Raji (cell line): ENCODE measurements around the gene REG3G.

ENCODE experiments used
- POLR2A ChIP-seq: IDR thresholded peaks from 2 replicates; pipeline ENCODE4 v1.6.1; 2011; ENCODE audit warnings: low read depth, low read length, control low read depth; ENCODE audit not compliant: insufficient read depth

Gene REG3G

DNA sequence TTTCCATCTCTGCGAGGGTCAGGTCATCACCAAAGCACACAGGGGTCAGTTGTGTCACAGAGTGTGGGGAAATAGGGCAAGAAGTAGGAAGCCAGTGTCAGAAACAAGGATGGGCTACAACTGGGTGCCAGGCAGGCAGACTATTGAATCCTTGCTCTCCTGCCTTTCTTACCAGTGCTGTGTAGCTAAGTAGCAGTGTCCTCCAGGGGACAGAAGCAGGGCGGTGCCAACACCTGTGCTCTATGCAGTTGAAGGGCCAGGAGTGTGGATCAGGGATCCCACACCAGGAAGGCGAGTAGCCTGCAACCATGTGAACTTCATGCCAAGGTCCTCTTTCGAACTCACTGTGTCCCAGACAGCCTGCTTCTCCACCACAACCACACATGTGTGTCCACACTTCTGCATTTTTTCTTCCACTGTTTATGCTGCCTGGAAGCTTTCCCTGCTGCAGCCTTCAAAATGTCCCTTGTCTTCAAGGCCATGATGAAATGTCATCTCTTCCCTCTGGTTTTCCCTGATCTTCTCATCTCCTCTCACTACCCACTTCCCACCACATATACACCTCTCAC is 25.4 kb upstream of the REG3G start:
- TF ChIP-seq POLR2A = no peak

DNA sequence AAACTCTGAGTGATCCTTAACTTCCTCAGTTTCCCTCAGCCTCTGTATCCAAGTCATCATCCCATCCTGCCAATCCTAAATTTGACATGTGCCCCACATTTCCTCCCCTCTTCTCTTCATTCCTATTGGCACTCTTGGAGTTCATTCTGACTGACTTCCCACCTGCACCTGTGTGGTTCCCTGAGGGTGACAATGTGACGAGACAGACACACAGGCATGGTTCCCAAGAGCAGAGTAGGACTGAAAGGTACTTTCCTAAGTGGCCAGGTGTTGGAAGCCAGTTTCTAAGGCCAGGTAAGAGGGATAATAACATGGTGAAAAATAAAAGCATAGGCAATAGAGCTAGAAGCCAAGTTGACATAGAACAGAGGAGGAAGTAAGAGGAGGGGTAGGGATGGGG is 24.2 kb upstream of the REG3G start:
- TF ChIP-seq POLR2A = no peak

DNA sequence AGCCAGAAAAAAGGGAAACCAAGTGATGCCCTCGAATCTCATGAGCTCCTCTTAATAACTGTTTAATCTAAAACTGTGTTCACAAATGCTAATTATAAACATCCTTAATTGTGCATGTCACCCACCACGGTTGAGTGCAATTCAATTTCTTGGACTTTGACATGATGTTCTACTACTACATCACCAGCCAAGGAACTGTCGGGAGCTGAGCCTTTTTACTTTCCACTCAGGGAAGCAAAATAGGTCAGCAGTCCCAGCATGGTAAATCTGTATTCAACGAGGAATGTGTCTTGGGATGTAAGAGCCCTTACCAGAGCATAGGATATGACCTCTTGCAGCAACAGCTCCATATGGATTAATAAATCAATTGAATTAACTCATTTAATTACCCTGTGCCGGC is 20.8 kb upstream of the REG3G start:
- TF ChIP-seq POLR2A = no peak

DNA sequence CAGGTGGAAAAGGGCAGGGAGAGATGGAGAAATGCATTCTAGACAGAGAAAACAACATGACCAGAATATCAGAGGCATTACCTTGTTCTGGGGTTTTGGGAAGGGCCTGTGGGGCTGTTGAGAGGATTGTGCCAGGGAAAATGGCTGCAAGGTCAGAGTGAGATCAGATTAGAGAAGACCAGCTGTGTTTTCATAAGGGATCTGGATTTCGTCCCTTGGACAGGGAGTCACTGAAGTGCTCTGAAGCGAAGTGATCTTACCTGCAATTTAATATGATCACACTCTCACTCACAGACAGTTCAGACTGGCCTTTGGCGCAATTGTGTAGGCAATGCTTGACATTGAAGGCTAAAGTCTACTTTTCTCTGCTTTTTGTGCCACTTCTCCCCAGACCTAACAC is 20.3 kb upstream of the REG3G start:
- TF ChIP-seq POLR2A = no peak

DNA sequence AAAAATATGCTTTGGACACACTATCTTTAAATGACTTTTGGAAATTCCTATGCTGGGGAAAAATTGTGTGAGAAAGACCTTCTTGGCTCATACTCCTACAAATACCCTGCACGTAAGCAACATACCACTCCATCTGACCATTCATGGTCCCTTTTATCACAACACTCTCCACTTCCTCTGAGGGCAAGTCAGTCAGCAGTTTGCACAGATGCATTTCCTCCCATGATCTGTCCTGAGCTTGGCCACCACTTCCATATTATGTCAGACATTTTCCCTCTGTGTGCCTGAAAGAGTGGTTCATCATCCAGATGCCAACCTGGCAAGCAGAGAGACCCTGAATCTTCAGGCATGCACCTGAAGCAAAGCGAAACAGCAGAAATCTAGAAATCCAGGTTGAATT is 16.1 kb upstream of the REG3G start:
- no peak for TF ChIP-seq POLR2A

DNA sequence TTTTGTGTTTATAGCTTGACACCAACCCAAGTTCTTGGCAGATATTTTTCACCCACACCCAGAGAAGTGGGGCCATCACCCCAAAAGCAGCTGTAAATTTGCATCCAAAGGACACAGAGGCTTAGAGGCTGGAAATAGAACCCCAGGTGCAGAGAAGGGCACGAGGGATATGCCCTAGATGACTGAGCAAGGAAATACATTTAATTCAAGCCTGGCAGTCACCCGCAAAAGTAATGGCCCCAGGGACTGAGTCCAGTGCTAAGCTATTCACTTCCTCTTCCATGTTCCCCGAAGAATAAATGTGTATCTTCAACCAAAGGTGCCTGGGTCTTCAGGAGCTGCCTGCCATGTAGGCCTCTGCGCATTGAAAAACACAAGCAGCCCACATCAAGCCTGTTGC is 14.0 kb upstream of the REG3G start:
- TF ChIP-seq POLR2A = no peak

DNA sequence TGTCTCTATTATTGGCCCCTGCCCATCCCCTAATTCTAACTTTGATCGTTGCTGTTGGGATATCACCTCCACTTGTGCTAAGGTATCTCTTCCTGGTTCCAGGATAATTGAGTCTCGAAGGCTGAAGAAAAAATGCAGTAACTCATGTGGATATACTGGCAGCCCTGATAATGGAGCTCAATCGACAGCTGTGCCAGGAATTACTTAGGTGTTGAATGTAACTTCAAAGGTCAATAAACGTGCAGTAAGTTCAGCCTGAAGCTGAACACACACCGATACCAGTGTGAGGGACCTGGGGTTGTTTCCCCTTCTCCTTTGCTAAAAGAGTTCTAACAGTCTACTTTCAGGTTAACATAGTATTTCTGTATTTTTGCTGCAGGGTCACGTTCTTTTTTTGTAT is 11.9 kb upstream of the REG3G start:
- no peak for TF ChIP-seq POLR2A

DNA sequence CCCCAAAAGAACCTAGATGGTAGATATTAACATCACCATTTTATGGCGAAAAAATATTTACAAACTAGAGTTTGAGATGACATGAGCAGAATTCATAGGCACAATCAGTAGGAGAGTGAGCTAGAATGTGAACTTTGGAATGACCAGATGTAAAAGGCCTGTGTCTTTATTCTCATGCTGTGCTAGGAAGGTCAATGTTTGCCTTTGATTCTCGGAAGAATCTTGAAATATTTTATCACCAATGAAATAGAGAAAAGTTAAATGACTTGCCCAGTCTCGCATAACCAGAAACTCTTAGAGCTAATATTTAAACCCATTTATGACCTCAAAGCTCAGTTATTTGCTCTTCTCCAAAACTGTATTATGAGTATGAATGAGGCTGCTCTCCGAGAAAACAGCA is 9.2 kb upstream of the REG3G start:
- no peak for TF ChIP-seq POLR2A

DNA sequence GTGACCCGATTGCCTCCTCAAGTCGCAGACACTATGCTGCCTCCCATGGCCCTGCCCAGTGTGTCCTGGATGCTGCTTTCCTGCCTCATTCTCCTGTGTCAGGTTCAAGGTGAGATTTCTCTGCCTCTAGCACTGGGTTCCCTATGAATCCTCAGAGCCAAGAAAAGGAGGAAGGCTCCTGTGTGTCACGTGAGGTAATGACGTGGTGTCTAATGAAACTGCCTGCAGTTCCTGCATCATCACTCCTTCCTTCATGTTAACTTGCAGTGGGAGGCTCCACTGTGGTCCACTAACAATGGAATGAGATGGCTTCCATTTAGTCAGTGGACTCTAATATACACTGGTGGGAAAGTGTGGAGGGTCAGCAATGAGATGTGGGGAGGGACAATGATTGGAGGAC is 559 bp downstream of the REG3G start:
- no peak for TF ChIP-seq POLR2A

DNA sequence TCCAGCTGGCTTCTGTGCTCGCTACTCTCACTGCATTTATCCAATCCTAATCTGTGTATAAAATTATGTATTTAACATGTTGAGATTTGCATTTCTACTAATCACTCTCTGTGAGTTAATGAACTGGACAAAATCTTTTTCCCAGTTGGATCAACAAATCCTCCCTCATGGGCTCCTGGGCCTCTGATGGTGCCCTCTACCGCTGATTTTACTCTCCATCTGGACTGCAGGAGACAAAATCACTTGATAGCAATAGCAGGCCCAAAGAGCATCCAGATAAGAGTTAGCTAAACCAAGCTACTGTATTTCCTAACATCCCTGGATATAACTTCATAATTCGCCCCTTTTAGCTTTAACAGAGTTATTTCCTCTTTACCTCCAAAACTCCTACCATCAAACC is 14.4 kb downstream of the REG3G start:
- no peak for TF ChIP-seq POLR2A

DNA sequence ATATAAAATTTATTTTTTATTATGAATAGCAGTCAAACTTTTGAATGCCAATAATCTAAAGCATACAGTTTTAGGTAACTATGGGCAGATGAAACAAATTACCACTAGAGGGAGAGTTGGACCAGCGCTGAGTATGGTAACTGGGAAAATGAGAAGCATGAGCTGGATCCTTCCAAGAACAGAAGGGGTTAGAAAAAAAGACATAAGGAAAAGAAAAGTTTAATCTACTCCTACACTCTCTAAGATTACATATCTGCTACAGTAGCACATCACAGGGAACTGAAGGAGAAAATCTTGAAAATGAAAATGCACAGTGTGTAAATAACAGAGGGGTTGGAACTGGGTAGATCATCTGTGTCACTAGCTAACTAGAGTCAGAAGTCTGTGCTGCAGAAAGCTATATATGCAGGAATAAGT is 15.5 kb downstream of the REG3G start:
- TF ChIP-seq POLR2A = no peak

DNA sequence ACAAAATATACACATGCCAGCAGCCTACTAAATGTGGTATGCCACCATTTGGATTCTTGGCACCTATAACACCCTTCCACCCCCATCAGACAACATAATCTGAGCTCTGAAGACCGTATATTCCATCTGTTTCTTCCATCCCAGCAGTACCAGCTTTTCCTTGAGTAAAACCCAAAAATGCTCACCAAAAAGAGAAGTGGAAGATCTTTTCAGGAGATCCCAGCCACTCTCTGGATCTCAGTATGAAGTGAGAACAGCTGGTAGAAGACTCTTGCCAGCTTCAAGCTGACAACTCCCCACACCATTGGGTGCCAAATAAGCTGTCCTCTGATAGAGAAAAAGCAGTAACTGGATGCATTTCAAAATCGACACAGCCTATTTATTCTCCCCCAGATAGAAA is 39.7 kb downstream of the REG3G start:
- TF ChIP-seq POLR2A = no peak

DNA sequence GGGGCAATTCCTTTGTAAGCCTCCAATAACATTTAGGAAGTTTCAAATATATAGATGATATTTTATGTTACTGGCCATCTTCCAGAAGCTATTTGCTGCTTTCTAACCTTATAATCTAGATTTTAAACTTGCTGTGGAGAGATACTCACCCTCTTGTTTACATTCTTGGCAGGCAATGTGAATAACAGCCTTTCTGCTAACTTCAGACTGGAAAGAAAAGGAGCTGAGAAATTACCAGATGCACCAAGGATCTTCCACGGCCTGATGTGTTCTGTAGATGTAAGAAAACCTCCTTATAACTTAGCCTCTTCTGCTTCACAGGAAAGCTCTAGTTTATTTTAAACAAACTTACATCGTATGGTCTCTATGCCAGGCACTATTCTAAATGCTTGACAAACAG is 45.6 kb downstream of the REG3G start:
- no peak for TF ChIP-seq POLR2A
